HG03354 (cell line): ENCODE measurements around the gene ACTR3.

Source experiments
- ATAC-seq: cut with Tn5 transposase; IDR thresholded peaks from one replicate; pipeline ENCODE4 v1.9.1; 2021; ENCODE audit warnings: mild to moderate bottlenecking; ENCODE audit not compliant: unreplicated experiment, poor library complexity, severe bottlenecking

ACTR3 gene

DNA sequence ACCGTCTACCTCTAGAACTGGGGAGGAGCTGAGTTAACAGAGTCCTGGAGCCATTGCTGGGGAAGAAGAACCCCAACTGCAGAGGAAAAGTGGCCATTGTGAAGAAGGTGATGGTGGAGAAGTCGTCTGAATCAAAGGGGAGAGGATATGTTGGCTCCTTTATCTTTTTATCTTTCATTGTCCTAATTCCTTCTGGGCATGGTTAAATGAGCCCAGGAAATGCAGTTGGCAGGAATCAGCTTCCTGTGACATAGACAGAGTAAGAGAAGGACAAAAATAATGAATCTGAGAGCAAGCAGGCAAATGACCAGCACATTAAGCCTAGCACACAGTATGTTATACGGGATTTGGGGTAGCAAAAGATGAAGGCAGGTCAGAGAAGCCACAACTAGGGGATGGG lies 16.0 kb upstream of the ACTR3 start:
- no peak for ATAC-seq

DNA sequence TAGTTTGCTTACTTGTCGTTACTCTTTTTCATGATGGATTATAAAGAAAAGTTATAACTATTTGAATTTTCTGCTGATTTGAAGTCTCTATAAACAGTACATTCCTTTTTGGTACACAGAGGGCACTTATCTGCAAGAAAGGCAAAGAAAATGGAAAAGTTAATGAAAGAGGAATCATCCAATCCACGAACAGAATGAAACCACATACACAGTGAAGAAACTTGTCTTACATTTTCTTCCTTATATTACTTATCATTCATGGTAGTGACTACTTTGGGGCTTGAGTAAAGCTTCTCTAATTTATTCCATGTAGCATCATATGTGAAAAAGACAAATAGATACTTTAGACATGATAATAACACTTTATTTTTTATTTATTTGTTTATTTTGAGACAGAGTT lies 14.8 kb upstream of the ACTR3 start:
- ATAC-seq = no peak

- no peak for ATAC-seq
Observed at GRCh38 chr2:113876503-113877387, 13.1 kb upstream of the ACTR3 start.

DNA sequence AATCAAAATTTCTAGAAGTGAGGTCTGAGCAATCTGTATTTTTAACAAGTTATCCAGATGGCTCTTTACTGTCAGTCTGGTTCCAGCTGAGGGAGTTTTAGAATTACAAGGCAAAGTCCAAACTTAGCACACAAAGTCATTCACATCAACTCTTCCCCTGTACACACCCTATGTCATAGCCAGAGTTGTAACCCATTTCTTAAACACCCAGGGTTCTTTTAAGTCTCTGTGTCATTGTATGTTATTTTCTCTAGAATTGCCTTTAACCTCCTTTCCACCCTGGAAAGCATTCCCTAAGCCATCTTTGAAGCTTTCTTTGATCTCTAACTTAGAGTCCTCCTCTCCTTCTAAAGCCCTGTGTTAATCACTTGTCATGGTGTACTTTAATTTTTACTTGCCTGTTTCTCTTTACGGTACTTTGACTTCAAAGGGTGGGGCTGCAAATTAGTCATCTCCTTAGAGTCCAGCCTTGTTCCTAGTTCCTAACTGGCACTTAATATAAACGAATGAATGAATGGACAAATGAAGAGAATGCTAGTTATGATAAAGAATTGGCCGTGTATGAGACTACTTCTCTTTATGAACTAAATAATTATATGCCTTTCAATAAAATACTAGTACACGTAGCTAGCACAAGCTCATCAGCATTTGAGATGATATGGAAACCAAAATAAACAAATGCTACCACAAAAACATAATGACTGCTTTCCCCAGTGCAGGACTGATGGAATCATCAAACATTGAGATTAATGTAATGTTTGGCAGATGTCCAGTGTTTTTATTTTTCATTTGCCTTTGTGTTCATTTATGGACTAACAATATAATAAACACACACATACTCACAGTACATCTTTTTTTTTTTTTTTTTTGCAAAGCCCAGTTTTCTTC lies 11.9 kb upstream of the ACTR3 start:
- ATAC-seq = no peak

DNA sequence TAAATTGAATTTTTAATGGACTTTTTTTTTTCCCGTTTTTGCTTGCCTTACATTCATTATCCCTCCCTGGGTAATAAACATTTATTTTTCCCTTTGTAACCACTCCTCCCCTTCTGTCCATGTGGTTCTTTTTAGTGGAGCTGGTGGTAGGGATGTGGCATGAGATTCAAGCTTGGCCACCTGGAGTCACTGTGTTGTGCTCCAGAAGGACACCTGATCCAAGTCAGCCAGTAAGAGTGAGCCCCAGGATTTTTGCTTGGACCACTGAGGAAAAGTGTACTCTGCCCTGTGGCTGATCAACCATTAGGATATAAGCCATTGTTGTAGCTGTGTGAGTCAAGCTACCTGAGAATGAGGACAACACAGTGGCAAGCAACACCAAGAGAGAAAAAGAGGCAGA lies 11.1 kb upstream of the ACTR3 start:
- no peak for ATAC-seq

GRCh38 chr2:113879457-113879856 lies 10.4 kb upstream of the ACTR3 start:
- ATAC-seq = no peak

DNA sequence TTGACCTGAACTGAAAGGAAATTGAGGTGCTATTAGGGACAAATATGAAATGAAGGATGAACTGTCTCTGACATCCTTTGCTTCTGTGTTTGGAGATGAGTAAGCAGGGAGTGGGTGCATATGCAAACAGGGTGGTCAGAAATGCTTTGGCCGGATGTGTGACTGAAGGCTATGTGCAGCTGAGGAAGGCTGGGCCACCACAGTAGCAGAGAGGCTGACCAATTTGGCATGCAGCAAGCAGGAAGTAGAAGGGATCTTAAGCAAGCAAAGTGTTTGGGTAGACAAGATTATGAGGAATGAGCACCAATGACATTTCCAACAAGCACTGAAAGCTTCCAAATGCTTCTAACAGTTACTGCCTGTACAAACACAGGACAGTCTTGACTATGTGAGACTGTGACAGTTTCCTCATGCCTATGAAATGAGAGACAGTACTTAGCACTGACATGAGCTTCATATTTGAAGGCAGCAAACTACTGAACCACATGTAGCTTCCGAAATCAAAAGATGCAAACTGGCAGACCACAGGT lies 3.3 kb upstream of the ACTR3 start:
- peak; percentile 79 for ATAC-seq

DNA sequence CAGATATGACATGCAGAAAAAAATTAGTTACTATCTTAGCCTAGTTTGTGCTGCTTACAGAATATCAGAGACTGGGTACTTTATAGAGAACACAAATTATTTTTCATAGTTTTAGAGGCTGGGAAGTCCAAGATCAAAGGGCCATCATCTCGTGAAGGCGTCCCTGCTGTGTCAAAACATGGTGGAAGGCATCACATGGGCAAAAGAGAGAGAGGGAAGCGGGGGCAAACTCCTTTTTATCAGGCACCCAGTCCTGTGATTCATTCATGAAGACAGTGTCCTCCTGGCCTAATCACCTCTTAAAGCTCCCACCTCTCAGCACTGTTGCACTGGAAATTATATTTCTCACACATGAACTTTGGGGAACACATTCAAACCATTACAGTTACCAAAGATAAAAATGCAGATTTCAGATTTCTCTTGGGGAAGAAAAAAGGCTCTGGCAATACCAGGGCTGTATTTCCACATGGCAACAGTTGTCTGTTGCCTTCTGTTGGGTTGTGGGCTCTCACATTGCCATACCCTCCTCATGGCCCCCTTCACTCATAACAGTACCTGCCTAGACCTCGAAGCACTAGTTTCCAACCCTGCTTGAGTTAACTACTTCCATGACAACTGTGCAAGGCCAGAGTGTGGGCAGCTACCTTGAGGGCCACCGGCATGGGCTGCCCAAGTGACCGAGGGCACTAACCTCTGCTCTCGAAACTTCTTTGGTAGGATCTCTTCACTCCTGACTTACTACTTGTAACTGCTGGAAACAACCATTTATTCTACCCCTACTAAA lies 2.7 kb upstream of the ACTR3 start:
- no peak for ATAC-seq

GRCh38 chr2:113888641-113889470 lies 1.0 kb upstream of the ACTR3 start:
- ATAC-seq = no peak

DNA sequence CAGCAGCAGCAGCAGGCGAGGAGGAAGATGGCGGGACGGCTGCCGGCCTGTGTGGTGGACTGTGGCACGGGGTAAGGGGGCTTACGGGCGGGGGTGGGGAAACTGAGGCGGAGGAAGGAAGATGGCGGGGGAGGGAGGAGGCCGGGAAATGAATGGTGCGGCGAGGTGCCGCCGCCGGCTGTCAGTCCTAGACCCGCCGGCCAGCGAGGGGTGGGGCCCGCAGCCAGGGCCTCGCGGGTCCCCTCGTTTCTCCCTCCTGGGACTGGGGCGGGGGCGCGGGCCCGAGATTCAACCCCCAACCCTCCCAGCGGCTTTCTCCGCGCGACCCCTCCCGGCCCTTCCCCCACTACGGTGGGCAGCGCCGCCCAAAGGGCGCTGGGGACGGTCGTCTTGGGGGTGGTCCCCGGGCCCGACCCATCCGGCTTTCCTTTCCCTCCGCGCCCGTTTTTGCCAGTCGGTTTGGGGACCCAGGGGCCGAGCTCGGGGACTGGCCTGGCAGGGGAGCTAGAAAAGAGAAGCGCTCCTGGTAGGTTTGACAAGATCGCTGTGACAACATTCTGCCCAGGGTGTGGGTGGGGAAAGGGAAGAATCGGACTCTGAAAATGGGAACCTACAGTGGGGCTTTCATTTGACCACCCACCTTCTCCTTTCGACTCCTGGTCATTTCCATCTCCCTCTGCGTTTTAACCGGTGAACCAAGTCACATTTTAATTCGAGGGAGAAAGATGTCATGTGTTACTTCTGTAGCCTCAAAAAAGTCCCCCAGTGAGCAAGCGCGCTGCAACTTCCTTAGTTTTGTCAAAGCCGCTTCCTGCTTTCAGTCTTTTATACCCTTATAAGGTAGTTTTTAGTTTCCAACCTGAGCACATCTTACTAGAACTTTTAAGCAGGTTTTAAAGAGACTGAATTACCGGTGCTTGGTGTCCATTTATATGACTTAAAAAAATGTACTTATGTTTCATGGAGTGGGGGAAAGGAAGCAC lies 655 bp downstream of the ACTR3 start:
- ATAC-seq = peak; percentile 34

DNA sequence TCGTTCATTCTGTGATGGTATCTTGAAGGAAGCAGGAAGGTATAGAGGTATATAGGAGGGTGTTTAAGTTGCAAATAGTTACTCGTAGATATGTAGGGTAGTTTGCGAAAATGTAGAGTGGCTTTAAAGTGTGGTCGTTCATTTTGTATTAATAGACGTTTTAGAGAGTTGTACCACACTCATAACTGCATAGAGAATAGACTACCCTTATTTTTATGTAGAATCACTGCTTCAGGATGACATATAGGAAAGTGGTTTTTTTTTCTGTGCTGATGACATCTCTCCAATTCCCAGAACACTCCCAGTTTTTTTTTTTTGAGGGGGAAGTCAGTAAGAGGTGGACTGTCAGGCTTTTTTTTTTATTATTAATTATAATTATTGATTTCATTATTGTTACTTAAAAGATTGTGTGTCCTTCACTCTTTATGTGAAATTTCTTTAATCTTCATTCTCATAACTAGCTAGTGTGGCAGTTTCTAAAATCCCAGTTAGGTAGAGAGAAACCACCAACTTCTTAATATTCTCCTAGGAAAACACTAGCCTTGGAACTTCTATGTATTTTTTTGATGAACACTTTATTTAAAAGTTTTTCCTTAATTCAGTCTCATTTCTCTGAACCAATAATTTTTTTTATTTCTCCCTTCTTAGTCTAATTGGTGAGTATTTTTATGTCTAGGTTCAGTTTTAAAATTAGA lies 1.5 kb downstream of the ACTR3 start:
- no peak for ATAC-seq

GRCh38 chr2:113892004-113892710 lies 2.3 kb downstream of the ACTR3 start:
- no peak for ATAC-seq

DNA sequence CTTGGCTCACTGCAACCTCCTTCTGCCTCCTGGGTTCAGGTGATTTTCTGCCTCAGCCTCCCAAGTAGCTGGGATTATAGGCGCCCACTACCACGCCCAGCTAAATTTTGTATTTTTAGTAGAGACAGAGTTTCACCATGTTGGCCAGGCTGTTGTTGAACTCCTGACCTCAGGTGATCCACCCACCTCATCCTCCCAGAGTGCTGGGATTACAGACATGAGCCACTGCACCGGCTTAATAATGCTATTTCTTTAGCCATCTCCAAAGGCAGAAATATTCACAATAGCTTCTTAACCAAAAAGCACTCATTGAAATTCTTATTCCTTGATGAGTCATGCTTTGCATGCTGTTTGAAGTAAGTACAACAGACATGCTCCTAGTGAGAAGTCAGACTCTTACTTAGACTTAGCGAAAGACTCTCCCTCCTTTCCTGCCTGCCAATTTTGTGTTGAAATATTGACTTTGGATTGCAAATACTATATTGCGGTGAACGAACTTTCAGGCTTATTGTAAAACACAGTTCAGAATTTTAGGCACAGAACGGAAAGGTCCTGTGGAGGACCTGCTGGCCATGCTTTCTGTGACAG lies 4.4 kb downstream of the ACTR3 start:
- no peak for ATAC-seq

DNA sequence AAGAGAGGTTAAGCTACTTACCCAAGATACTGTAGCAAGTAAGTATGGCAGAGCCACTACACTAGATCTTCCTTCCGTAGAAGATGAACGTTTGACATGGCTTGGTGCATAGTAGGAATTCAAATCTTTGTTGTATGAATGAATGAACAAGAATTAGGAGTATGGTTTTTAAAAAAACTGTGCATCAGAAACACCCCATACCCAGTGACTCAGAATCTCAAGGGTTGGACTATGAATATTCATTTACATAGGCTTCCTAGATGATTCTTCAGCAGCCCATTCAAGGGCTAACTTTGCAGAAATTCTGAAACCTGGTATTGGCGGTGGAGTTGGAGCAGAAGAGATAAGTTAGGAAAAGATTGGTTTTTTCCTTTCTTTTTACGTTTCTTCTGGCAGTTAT lies 5.4 kb downstream of the ACTR3 start:
- ATAC-seq = no peak

DNA sequence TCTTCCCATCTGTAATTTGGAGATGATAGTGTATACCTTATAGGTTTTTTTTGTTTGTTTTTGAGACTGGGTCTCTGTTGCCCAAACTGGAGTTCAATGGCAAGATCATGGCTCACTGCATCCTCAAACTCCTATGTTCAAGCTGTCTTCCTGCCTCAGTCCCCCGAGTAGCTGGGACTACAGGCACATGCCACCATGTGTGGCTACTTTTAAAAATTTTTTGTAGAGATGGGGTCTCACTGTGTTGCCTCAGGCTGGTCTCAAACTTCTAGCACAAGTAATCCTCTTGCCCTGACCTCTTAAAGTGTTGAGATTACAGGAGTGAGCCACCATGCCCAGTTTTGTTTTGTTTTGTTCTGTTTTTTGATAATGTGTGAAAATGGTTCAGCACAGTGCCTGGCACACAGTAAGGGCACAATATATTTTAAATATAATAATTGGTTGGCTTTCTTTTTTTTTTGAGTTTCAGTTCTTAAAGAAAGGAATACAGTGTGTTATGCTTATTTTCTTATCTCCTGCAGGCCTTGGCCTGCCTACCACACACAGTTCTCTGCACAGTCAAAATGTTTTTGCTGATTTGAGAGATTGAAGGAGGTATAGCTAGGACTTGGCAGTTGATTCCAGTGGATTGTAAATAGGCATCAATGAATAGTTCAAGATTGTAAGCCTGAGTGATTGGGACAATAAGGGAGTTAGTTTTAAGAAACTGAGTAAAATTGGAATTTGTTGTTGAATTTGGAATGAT lies 6.1 kb downstream of the ACTR3 start:
- no peak for ATAC-seq

DNA sequence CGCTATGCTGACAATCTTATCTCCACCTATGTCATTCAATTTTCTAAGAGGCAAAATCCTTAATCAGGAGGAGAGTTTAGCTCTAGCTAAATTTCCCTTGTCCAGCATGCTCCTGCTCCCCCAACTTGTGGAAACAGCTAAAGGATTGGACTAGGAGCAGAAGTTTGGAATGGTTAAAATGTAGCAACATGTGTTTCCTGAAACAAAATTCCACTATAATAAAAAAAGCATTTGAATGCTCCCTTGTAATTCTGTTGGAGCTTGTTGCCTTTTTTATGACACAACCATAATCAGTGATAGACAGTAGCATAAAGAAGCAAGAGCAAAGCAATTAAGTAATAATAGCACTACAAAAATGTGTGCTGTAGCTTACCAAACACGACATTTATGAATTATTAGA lies 6.9 kb downstream of the ACTR3 start:
- no peak for ATAC-seq
